Stimulated activated CD4-positive, alpha-beta T cell treated with anti-CD3 and anti-CD28 coated beads, Interleukin-2, amount 100 ng/mL, for 4 hours (primary cell): ENCODE data around the gene AP5S1.
"Not testable (repeated sequence)": the region's sequence is repeated elsewhere in the genome, so short reads cannot be mapped to it uniquely, and the experiment has no call there.

Source experiments
- DNase-seq: peaks from one replicate; pipeline ENCODE4 v3.0.0-alpha.2; 2020; ENCODE audit warnings: low read depth

Gene AP5S1

GRCh38 chr20:3794168-3794567 is 26.2 kb upstream of the AP5S1 start:
- DNase-seq = not testable (repeated sequence)

GRCh38 chr20:3794701-3795420 is 25.5 kb upstream of the AP5S1 start:
- DNase-seq = no peak

- peak; percentile 83 for DNase-seq
Measured at GRCh38 chr20:3795511-3796468, 24.6 kb upstream of the AP5S1 start, which contains the start of gene CDC25B. CDC25B (plus strand) TSS chr20:3796310; CDS start chr20:3796532, 222 bp downstream.

- DNase-seq = no peak
Measured at GRCh38 chr20:3796477-3797225, 23.7 kb upstream of the AP5S1 start.

GRCh38 chr20:3797226-3797545 is 23.2 kb upstream of the AP5S1 start:
- no peak for DNase-seq

GRCh38 chr20:3797592-3798372 is 22.6 kb upstream of the AP5S1 start:
- no peak for DNase-seq

- DNase-seq = no peak
Measured at GRCh38 chr20:3798373-3798768, 22.0 kb upstream of the AP5S1 start.

GRCh38 chr20:3798908-3799248 is 21.5 kb upstream of the AP5S1 start:
- DNase-seq = no peak

- DNase-seq = no peak
Measured at GRCh38 chr20:3800256-3800877, 20.0 kb upstream of the AP5S1 start.

GRCh38 chr20:3800878-3801260 is 19.5 kb upstream of the AP5S1 start:
- no peak for DNase-seq

- DNase-seq = no peak
Measured at GRCh38 chr20:3801299-3801698, 19.0 kb upstream of the AP5S1 start.

- DNase-seq = no peak
Measured at GRCh38 chr20:3801846-3802245, 18.5 kb upstream of the AP5S1 start.

GRCh38 chr20:3802524-3803239 is 17.7 kb upstream of the AP5S1 start:
- DNase-seq = no peak

- no peak for DNase-seq
Measured at GRCh38 chr20:3803289-3803688, 17.1 kb upstream of the AP5S1 start.

GRCh38 chr20:3803854-3804253 is 16.5 kb upstream of the AP5S1 start:
- no peak for DNase-seq

- DNase-seq = no peak
Measured at GRCh38 chr20:3804254-3804751, 16.0 kb upstream of the AP5S1 start.

- DNase-seq = no peak
Measured at GRCh38 chr20:3804781-3805180, 15.6 kb upstream of the AP5S1 start.

- no peak for DNase-seq
Measured at GRCh38 chr20:3808544-3808943, 11.8 kb upstream of the AP5S1 start.

GRCh38 chr20:3811467-3812258 is 8.7 kb upstream of the AP5S1 start:
- peak; percentile 94 for DNase-seq

- no peak for DNase-seq
Measured at GRCh38 chr20:3812259-3812681, 8.1 kb upstream of the AP5S1 start.
